NB4 (cell line): ENCODE results near the gene VKORC1.
"Not testable (repeated sequence)": the region's sequence is repeated elsewhere in the genome, so short reads cannot be mapped to it uniquely, and the experiment has no call there.

Experiments used
- DNase-seq: peaks from one replicate; pipeline ENCODE4 v3.0.0; 2010; ENCODE audit warnings: low read depth
- H3K4me3 ChIP-seq: one replicate; pipeline ENCODE4 v1.5.1; 2011; ENCODE audit warnings: mild to moderate bottlenecking, low read depth, low read length, moderate library complexity
- MYC ChIP-seq: IDR thresholded peaks from 2 replicates; pipeline ENCODE4 v1.6.1; 2011; ENCODE audit warnings: low read depth, low read length
- POLR2A ChIP-seq: IDR thresholded peaks from 2 replicates; pipeline ENCODE4 v1.6.1; 2011; ENCODE audit warnings: mild to moderate bottlenecking; ENCODE audit not compliant: insufficient read length; ENCODE audit errors: extremely low read depth
- TF ChIP-seq, protein P1 (sequence below): IDR thresholded peaks from 2 replicates; pipeline ENCODE4 v1.6.1; 2011; ENCODE audit warnings: low read depth, low read length
- TF ChIP-seq, protein P2 (sequence below): IDR thresholded peaks from one replicate; pipeline ENCODE4 v1.5.1; 2012; ENCODE audit warnings: low read depth, low read length

Gene VKORC1

DNA sequence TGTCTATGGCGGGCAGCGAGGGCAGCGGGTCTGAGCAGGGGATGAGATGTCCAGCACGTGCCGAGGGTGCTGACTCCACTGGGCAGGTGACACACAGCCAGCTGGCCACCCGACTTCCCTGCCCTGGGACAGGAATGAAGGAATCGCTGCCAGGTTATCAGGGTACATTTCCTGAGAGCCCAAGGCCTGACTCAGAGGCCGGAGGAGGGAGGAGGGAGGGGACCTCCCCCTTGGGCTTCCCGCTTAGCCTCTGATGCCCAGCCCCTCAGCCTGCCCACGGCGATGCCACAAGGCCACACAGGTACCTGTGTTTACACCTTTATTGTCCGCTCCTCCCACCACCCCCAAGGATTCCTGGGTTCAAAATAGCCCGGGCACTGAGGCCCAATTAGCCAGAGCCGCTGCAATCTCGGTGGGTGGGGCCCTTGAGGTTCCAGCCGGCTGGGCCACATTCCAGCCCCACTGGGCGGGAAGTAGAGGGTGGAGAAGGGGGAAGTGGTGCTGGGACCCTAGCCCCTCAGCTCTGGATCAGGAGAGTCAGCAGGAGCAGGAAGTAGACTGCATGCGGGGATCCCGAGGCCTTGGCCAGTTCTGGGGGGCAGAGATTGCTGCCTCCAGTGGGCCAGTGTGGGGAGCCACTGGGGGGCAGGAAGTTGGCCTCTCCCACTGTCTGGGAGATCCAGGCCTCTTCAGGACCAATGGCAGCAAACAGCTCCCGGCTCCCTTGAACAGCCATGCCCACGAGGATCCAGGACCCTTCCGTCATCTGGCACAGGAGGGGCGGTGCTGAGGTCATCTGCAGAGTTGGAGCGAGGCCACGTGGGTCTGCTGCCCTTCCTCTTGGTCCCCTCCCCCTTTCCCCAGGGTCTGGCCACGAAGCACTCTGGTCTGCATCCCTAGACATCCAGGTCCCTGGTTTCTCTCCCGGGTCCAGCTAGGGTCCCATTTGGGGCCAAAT, 44.3 kb upstream of the VKORC1 start:
- DNase-seq, result no peak
- H3K4me3 ChIP-seq, result no peak overlapping the region
- TF ChIP-seq, protein P1, sequence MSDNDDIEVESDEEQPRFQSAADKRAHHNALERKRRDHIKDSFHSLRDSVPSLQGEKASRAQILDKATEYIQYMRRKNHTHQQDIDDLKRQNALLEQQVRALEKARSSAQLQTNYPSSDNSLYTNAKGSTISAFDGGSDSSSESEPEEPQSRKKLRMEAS, result no peak
- TF ChIP-seq, protein P2, sequence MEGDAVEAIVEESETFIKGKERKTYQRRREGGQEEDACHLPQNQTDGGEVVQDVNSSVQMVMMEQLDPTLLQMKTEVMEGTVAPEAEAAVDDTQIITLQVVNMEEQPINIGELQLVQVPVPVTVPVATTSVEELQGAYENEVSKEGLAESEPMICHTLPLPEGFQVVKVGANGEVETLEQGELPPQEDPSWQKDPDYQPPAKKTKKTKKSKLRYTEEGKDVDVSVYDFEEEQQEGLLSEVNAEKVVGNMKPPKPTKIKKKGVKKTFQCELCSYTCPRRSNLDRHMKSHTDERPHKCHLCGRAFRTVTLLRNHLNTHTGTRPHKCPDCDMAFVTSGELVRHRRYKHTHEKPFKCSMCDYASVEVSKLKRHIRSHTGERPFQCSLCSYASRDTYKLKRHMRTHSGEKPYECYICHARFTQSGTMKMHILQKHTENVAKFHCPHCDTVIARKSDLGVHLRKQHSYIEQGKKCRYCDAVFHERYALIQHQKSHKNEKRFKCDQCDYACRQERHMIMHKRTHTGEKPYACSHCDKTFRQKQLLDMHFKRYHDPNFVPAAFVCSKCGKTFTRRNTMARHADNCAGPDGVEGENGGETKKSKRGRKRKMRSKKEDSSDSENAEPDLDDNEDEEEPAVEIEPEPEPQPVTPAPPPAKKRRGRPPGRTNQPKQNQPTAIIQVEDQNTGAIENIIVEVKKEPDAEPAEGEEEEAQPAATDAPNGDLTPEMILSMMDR, result no peak
- no peak for TF ChIP-seq MYC
- TF ChIP-seq POLR2A, result no peak

- not testable (repeated sequence) for H3K4me3 ChIP-seq, DNase-seq
Measured at GRCh38 chr16:31136822-31137499, 42.4 kb upstream of the VKORC1 start.

DNA sequence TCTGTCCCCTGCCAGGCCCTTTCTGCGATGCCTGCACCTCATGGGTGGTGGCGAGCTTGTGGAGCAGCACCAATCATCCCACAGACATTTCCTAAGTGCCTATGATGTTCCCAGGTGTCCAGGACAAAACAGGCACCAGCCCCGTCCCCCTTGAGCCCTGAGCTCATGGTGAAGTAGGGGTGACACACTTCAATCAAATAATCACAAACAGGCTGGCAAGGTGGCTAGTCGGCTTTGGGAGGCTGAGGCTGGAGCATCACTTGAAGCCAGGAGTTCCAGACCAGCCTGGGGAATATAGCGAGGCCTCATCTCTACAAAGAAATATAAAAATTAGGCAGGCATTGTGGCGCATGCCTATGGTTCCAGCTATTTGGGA, 41.7 kb upstream of the VKORC1 start:
- no peak for DNase-seq
- TF ChIP-seq, protein P2, result no peak
- no peak for TF ChIP-seq MYC
- no peak for TF ChIP-seq POLR2A
- TF ChIP-seq, protein P1, result no peak
- no peak overlapping the region for H3K4me3 ChIP-seq

- H3K4me3 ChIP-seq, result no peak within 1 kb of the TSS
- DNase-seq, result no peak
- TF ChIP-seq, protein P2, result no peak
- no peak for TF ChIP-seq POLR2A
- TF ChIP-seq MYC, result no peak
- TF ChIP-seq, protein P1, result no peak
Measured at GRCh38 chr16:31135535-31136286, 41.1 kb upstream of the VKORC1 start, which contains the start of gene PRSS8. Gene PRSS8 (minus strand): TSS chr16:31135727. CDS start chr16:31135498, 229 bp downstream.

GRCh38 chr16:31134625-31135534, 40.3 kb upstream of the VKORC1 start:
- TF ChIP-seq MYC (no peak), POLR2A (no peak)
- TF ChIP-seq, protein P1, result no peak
- TF ChIP-seq, protein P2, result no peak
- peak; percentile 49 for DNase-seq
- no peak overlapping the region for H3K4me3 ChIP-seq
